GM12875 (cell line): ENCODE results near the gene GH1.
"Not testable (repeated sequence)": the region's sequence is repeated elsewhere in the genome, so short reads cannot be mapped to it uniquely, and the experiment has no call there.

Experiments
- H3K4me3 ChIP-seq: one replicate; pipeline ENCODE4 v1.5.1; 2011; ENCODE audit warnings: low read depth, low read length, control low read depth
- TF ChIP-seq, protein P1 (sequence below): IDR thresholded peaks from 2 replicates; pipeline ENCODE4 v1.5.1; 2011; ENCODE audit warnings: low read depth, mild to moderate bottlenecking, control low read depth, inconsistent platforms, low read length, moderate library complexity, borderline replicate concordance; ENCODE audit not compliant: insufficient read depth

GH1 gene

GRCh38 chr17:63869491-63870291 lies 48.9 kb downstream of the GH1 start:
- TF ChIP-seq, protein P1, sequence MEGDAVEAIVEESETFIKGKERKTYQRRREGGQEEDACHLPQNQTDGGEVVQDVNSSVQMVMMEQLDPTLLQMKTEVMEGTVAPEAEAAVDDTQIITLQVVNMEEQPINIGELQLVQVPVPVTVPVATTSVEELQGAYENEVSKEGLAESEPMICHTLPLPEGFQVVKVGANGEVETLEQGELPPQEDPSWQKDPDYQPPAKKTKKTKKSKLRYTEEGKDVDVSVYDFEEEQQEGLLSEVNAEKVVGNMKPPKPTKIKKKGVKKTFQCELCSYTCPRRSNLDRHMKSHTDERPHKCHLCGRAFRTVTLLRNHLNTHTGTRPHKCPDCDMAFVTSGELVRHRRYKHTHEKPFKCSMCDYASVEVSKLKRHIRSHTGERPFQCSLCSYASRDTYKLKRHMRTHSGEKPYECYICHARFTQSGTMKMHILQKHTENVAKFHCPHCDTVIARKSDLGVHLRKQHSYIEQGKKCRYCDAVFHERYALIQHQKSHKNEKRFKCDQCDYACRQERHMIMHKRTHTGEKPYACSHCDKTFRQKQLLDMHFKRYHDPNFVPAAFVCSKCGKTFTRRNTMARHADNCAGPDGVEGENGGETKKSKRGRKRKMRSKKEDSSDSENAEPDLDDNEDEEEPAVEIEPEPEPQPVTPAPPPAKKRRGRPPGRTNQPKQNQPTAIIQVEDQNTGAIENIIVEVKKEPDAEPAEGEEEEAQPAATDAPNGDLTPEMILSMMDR = peak; percentile 9; the same call in 1 of the 2 replicates
- H3K4me3 ChIP-seq = not testable (repeated sequence)
